ENCODE results near the gene GINS3.

Gene GINS3

DNA sequence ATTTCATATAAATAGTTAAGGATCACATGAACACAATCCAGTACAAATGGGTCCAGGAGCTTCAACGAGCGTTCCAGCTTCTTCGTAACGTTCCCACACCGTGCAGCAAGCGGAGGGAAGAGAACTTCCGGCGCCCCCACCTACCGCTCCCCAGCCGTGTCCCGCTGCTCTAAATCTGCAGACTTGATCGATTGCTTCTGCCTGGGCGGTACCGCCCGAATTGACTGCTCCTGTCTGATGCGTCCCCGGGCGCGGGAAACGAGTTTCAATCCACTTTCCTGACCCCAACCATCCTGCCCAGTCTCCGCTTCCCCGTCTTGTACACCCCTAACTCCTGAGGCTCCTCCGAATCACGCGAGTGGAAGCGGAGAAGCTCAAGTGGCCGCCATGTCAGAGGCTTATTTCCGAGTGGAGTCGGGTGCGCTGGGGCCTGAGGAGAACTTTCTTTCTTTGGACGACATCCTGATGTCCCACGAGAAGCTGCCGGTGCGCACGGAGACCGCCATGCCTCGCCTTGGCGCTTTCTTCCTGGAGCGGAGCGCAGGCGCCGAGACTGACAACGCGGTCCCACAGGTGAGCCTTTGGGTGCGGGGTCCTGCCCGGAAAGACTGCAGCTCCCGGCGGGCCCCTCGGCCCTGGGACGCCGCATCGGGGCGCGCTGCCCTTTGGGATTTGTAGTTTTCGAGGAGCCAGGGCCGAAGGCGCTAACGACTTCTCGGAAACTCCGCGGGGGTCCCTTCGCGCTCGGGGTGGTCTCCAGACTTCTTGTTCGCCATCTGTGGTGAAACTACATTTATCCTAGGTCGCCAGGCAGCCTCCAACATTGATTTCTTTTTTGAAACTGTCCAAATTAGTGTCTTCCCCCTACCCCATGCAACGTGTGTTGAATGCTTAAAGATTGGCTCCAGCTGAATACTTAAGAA is at the start of gene GINS3:
TSS of gene GINS3 (plus strand) at position 257 of the 923 bp plus-strand sequence. CDS start at position 388, 131 bp downstream.
- DNase-seq (ENCODE audit: extremely low read depth in 1 of 2, low read depth in 1 of 2): peak; percentile 66 to 86

DNA sequence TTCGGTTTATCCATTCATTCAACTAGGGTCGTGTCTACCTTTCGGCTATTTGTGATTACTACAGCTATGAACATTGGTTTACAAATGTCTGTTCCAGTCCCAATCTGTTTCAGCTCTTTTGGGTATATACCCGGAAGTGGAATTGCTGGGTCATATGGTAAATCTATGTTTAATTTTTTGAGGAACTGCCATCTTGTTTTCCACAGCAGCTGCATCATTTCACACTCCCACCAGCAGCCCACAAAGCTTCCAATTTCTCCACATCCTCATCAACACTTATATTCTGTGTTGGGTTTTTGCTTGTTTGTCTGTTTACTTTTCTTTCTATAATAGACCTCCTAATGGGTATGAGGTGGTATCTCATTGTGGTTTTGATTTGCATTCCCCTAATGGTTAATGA is 48.7 kb upstream of the GINS3 start:
- no peak for DNase-seq (ENCODE audit: extremely low read depth in 1 of 2, low read depth in 1 of 2)

DNA sequence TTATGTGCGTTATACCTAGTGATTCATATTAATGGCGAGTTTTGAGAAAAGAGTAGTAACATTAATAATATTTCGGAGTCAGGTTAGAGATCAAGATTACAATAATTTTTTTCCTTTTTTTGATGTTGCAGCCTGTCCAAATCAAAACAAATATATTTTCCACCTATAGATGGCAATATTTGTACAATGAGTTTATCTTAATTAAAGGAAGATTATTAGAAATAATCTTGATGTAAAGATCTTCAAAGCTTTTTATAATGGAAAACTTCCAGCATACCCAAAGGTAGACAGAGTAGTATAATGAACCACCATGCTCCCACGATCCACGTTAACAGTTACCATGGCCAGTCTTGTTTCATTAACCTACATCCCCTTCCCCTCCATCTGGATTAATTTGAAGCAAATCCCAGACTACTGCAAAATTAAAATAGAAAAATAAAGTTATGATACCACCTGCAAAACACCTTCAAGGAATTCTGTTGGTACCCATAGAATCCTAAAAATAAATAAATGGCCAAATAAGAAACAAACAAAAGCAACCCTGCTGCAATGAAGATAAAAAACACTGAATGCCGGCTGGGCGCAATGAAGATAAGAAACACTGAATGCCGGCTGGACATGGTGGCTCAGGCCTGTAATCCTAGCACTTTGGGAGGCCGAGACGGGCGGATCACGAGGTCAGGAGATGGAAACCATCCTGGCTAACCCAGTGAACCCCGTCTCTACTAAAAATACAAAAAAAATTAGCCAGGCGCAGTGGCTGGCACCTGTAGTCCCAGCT is 46.5 kb upstream of the GINS3 start:
- DNase-seq (ENCODE audit: extremely low read depth in 1 of 2, low read depth in 1 of 2): no peak

GRCh38 chr16:58346831-58347371 is 45.4 kb upstream of the GINS3 start:
- DNase-seq (ENCODE audit: extremely low read depth in 1 of 2, low read depth in 1 of 2): no peak

GRCh38 chr16:58348986-58349385 is 43.3 kb upstream of the GINS3 start:
- no peak for DNase-seq (ENCODE audit: extremely low read depth in 1 of 2, low read depth in 1 of 2)

GRCh38 chr16:58352690-58353089 is 39.6 kb upstream of the GINS3 start:
- no peak for DNase-seq (ENCODE audit: extremely low read depth in 1 of 2, low read depth in 1 of 2)

GRCh38 chr16:58360041-58360634 is 32.1 kb upstream of the GINS3 start:
- DNase-seq (ENCODE audit: extremely low read depth in 1 of 2, low read depth in 1 of 2): no peak

DNA sequence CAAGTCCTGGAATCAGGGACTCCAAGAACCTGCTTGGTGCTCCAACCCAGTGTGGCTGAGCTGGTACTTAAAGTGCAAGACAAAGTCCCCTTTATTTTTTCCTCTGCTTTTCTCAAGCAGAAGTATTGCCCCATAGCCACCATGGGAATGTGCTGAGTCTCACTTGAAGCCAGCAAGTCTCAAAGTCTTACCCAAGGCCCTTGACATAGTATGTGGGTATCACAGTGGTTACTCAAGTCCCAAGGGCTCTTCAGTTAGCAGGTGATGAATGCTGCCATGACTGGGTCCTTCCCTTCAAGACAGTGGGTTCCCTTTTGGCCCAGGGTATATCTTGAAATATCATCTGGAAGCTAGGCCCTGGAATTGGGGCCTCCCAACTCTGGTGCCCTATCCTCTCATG is 30.5 kb upstream of the GINS3 start:
- DNase-seq (ENCODE audit: extremely low read depth in 1 of 2, low read depth in 1 of 2): no peak

DNA sequence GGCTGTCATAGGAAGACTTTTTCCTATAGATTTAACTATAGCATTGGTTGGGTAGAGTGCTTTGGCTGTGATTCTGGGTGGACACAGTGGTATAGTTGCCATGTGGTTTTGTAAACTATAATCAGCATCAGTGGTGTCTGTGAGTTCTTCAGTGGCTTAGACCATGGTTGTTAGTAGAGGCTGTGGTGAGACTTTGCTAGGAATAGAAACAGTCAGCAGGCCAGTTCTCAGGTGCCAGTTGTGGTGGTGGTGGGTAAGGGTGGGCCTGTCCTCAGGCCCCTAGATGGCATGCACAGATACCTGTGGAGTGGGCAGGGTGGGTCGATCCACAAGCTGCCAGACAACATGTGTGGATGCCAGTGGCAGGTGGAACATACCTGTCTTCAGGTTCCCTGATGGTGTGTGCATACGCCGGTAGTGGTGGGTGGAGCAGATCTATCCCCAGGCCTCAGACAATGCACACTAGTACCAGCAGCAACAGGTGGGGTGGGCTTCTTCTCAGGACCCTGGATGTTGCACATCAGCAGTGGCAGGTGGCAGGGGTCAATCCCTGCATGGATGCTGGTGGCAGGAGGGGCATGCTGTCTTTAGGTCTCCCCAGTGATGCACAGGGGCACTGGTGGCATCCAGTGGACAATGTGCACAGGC is 28.4 kb upstream of the GINS3 start:
- no peak for DNase-seq (ENCODE audit: extremely low read depth in 1 of 2, low read depth in 1 of 2)

DNA sequence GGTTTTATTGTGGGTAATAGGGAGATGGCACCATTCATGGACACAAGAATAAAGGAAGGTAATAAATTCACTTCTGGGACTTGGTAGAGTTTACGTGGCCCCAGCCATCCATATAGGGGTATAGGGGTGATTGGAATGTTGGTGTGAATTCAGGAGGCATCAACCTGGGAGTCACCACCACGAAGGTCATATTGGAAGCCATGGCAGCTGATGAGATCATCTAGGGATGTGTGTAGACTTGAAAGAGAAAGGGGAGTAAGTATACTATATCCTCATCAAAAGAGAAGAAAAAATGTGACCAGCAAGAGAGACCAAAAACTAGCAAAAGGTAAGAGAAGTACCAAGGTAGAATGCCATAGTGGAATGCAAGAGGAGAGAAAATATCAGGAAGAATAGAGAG is 26.6 kb upstream of the GINS3 start:
- DNase-seq (ENCODE audit: extremely low read depth in 1 of 2, low read depth in 1 of 2): no peak

DNA sequence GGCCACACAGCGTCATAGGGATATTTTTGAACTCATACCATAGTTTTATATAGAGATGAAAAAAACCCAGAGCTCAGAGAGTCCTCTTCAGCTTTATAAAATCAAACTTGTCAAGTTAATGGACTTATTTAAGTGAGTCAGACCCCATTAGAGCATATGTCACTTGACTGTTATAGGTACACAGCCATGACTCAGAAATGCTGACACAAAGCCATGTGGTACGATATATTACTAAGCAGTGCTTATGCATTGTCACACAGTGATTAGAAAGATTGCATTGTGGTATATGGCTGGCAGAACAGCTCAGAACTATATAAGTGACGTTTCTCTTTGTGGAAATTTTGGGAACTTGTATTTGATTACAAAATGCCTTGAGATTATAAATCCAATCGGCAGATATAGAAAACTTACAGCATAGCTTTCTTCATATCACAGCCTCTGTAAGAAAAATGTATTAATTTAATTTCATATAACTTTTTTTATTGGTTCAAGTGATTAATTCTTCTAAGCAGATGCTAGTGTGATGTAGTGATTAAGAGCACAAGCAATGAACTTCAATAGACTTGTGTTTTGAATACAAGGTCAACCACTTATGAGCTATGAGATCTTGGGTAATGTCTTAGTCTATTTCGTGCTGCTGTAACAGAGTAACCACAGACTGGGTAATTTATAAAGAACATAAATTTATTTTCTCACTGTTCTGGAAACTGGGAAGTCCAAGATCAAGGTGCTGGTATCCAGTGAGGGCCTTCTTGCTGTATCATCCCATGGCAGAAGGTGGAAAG is 25.8 kb upstream of the GINS3 start:
- no peak for DNase-seq (ENCODE audit: extremely low read depth in 1 of 2, low read depth in 1 of 2)

- DNase-seq (ENCODE audit: extremely low read depth in 1 of 2, low read depth in 1 of 2): no peak
Measured at GRCh38 chr16:58367252-58367651, 25.0 kb upstream of the GINS3 start.

DNA sequence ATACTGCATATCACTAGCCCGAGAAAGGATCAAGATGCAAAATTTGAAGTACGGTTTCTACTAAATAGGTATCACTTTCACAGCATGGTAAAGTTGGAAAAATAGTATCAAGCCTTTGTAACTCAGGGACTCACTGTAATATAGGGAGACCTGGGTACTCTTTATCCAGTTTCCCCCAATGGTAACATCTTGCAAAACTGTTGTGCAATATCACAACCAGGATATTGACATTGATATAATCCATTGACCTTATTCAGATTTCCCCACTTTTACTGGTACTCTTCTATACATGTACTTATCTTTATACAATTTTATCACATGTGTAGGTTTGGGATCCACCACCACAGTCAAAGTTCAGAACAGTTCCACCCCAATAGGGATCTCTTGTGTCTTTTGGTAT is 20.4 kb upstream of the GINS3 start:
- DNase-seq (ENCODE audit: extremely low read depth in 1 of 2, low read depth in 1 of 2): no peak

- no peak for DNase-seq (ENCODE audit: extremely low read depth in 1 of 2, low read depth in 1 of 2)
Measured at GRCh38 chr16:58375386-58375785, 16.9 kb upstream of the GINS3 start.

GRCh38 chr16:58377932-58378331 is 14.3 kb upstream of the GINS3 start:
- DNase-seq (ENCODE audit: extremely low read depth in 1 of 2, low read depth in 1 of 2): no peak

DNA sequence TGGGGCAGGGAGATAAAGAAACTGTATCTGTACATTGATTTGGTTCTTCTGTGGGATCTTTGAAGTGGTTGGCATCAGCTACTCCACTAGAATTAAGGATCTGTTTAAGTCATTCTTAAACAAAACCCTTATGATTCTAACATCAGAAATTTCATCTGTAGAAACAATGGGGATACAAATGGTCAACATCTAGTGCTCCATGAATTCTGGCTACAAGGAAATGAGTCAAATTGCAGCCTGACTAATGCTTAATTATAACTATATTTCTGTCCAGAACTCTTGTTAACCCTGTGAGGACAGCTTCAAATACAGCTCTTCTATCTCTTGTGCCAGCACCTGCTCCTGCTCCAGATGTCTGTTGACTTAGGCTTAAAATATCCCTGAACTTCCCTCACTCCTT is 13.9 kb upstream of the GINS3 start:
- no peak for DNase-seq (ENCODE audit: extremely low read depth in 1 of 2, low read depth in 1 of 2)

DNA sequence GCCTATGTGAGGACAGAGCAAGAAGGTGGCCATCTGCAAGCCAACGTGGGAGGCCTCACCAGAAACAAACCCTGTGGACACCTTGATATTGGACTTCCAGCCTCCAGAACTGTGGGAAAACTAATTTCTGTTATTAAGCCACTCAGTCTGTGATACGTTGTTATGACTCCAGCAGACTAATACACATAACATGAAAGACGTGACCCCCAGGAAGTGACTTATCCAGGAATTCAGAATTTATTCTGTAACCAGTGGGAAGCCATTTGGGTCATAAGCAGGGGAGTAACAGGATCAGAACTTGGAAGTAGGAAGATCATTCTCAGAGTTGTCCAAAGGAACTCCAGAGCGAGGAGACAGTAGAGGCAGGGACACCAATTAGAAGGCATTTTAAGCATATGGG is 12.5 kb upstream of the GINS3 start:
- DNase-seq (ENCODE audit: extremely low read depth in 1 of 2, low read depth in 1 of 2): no peak

GRCh38 chr16:58381661-58382060 is 10.6 kb upstream of the GINS3 start:
- DNase-seq (ENCODE audit: extremely low read depth in 1 of 2, low read depth in 1 of 2): no peak

DNA sequence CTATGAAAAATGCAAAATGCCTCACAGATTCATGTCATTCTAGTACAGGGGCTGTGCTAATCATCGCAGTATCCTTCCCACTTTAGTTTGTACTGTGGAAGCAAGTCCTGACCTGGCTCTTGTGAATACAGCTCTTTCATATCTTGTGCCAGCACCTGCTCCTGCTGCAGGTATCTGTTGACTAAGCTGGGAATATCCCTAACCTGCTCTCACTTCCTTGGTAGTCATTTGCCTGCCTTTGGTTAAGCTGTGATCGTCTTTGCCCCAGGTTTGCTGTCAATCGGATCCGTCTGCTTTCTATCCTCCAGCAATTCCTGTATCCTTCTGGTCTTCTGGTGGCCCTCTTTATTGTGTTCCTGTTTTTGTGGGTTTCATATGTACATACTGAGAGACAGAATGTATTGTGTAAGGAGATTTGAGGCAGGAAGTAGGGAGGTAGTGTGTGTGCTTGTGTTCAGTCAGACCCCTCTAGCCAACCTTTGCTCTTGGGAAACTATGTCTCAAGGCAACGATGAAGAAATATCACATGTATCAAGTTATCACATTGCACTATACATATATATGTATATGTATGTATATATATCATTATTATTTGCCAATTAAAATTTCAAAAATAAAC is 7.7 kb upstream of the GINS3 start:
- no peak for DNase-seq (ENCODE audit: extremely low read depth in 1 of 2, low read depth in 1 of 2)

Measured in stimulated activated CD8-positive, alpha-beta memory T cell treated with anti-CD3 and anti-CD28 coated beads, Interleukin-7, amount 100 ng/mL, for 48 hours (primary cell).